HepG2 (cell line): ENCODE results near the gene RCBTB1. TPM values are rescaled to one million over a fixed set of nuclear protein-coding genes. Genes with fewer than 3 reads are reported as not detected.

Source experiments
- ARNT ChIP-seq: fragments of 450-650 bp; IDR thresholded peaks from 2 replicates; pipeline ENCODE4 v1.6.1; 2017
- FOXK1 ChIP-seq: sonication (generic); formaldehyde crosslinking; IDR thresholded peaks from 2 replicates; pipeline ENCODE4 v1.4.0; 2020; ENCODE audit warnings: low read depth, missing genetic modification reagents, borderline replicate concordance
- HOXD1 ChIP-seq: sonication (generic); formaldehyde crosslinking; IDR thresholded peaks from 2 replicates; pipeline ENCODE4 v1.5.0; 2020; ENCODE audit warnings: missing genetic modification reagents
- KDM4B ChIP-seq: sonication (generic); formaldehyde crosslinking; IDR thresholded peaks from 2 replicates; pipeline ENCODE4 v1.4.0; 2020; ENCODE audit warnings: missing genetic modification reagents
- NFKB2 ChIP-seq: sonication (generic); formaldehyde crosslinking; IDR thresholded peaks from 2 replicates; pipeline ENCODE4 v1.4.0; 2020; ENCODE audit warnings: missing genetic modification reagents, borderline replicate concordance
- NRL ChIP-seq: sonication (generic); formaldehyde crosslinking; IDR thresholded peaks from 2 replicates; pipeline ENCODE4 v1.5.0; 2020; ENCODE audit warnings: missing genetic modification reagents, mild to moderate bottlenecking, moderate library complexity, borderline replicate concordance
- PAXIP1 ChIP-seq: sonication (generic); formaldehyde crosslinking; conservative IDR thresholded peaks from 2 replicates; pipeline ENCODE4 v1.4.0; 2020; ENCODE audit warnings: mild to moderate bottlenecking, missing genetic modification reagents, moderate library complexity
- PITX1 ChIP-seq: sonication (generic); formaldehyde crosslinking; IDR thresholded peaks from 2 replicates; pipeline ENCODE4 v1.5.1; 2020; ENCODE audit warnings: mild to moderate bottlenecking, missing genetic modification reagents
- POLR2AphosphoS5 ChIP-seq: IDR thresholded peaks from 2 replicates; pipeline ENCODE4 v1.6.1; 2012; ENCODE audit warnings: low read depth, low read length
- RBM22 ChIP-seq: fragments of 200-400 bp; formaldehyde crosslinking; optimal IDR thresholded peaks from 2 replicates; pipeline ENCODE3; 2017; ENCODE audit warnings: mild to moderate bottlenecking, low read length, moderate library complexity
- RFXANK ChIP-seq: IDR thresholded peaks from 2 replicates; pipeline ENCODE4 v1.6.1; 2016
- SRF ChIP-seq: IDR thresholded peaks from 2 replicates; pipeline ENCODE4 v1.6.1; 2011; ENCODE audit warnings: mild to moderate bottlenecking, low read depth, low read length, moderate library complexity
- SRSF1 ChIP-seq: fragments of 200-400 bp; formaldehyde crosslinking; optimal IDR thresholded peaks from 2 replicates; pipeline ENCODE3; 2017; ENCODE audit warnings: mild to moderate bottlenecking, low read depth, low read length, moderate library complexity
- ZBTB44 ChIP-seq: sonication (generic); formaldehyde crosslinking; IDR thresholded peaks from 2 replicates; pipeline ENCODE4 v1.4.0; 2020; ENCODE audit warnings: missing genetic modification reagents
- ZFP91 ChIP-seq: sonication (generic); formaldehyde crosslinking; IDR thresholded peaks from 2 replicates; pipeline ENCODE4 v1.9.0; 2022; ENCODE audit warnings: missing genetic modification reagents, mild to moderate bottlenecking, borderline replicate concordance
- ZKSCAN1 ChIP-seq: fragments of 150-350 bp; IDR thresholded peaks from 2 replicates; pipeline ENCODE4 v1.6.1; 2014; ENCODE audit warnings: low read length
- ZNF354B ChIP-seq: sonication (generic); formaldehyde crosslinking; IDR thresholded peaks from 2 replicates; pipeline ENCODE4 v1.8.0; 2022; ENCODE audit warnings: mild to moderate bottlenecking, missing genetic modification reagents
- ZNF557 ChIP-seq: sonication (generic); formaldehyde crosslinking; IDR thresholded peaks from 2 replicates; pipeline ENCODE4 v1.4.0; 2020; ENCODE audit warnings: missing genetic modification reagents
- ZNF775 ChIP-seq: sonication (generic); formaldehyde crosslinking; IDR thresholded peaks from 2 replicates; pipeline ENCODE4 v1.4.0; 2020; ENCODE audit warnings: missing genetic modification reagents, mild to moderate bottlenecking, moderate library complexity, borderline replicate concordance
- polyA plus RNA-seq, 8 experiments: library from polyadenylated mRNA; depleted of rRNA in 3 of 8; stranded (reverse) in 7 of 8; unstranded in 1 of 8; fragments of >200 nt; fragmentation: Illumina TruSeq in 4 of 8; extraction: Trizol in 4 of 8; gene quantifications; 2 replicates each; pipeline versions ENCODE4 v1.2.1 to v1.2.3, GENCODE V29; 2011 to 2016; ENCODE audit warnings: low read depth in 4 of 8, missing spikeins in 1 of 8, mixed read lengths in 1 of 8; ENCODE audit not compliant: insufficient read depth in 1 of 8
- total RNA-seq, 5 experiments: library from RNA; depleted of rRNA; stranded (reverse); fragments of >200 nt; fragmentation: Illumina TruSeq; extraction: Trizol; gene quantifications; 2 replicates each; pipeline ENCODE4 v1.2.3, GENCODE V29; 2016; ENCODE audit warnings: low read depth in 1 of 5
- TF ChIP-seq, protein P1 (sequence below): sonication (generic); formaldehyde crosslinking; IDR thresholded peaks from 2 replicates; pipeline ENCODE4 v1.4.0; 2020; ENCODE audit warnings: missing genetic modification reagents

RCBTB1 gene
- total and polyA plus RNA-seq, 2 of the 13 experiments (the other 11 are each of a cell fraction or from before 2014, with no cell fraction given): 13.4 to 21.6 TPM

DNA sequence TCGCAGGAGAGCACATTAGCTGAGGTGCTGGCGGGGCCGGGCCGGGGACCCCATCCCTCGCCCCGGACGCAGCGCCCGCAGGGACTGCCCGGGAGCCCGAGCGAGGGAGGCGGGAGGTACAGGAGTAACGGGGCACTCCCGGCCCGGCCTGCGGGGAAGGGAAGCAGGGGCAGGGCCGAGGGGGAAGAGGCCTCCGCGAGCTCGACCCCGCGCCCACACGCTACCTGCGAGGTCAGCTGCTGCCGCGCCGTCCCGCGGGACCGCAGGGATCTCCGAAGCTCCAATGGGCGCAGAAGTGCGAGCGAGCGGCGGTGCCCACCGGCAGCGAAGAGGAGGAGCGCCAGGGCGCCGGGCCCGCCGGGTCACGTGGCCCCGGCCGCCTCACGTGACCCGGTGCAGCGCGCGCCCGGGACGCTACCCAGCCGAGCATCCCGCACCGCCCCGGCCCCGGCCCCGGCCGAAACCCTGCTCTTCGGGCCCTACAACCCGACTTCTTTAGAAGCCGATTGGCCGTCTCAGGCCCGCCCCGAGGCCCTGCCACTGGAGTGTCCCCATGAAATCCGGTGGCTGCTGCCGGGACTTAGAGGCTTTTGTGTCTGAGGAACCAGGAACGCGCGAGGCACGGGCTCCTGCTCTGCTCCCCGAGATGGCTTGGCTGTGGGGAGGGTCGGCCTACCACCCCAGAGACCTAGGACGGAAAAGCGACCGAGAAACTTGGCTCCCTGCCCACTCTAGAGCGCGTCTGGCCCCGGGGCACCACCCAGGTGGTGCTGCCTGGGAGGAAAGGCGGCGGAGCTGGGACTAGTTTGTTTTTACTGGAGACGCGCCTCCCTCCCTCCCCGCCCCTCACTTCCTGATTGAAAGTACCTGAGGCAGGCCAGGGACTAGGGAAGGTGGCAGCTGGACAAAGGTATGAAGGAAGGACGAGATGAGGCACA is at the start of gene RCBTB1 (continued):
- TF ChIP-seq NFKB2 (CRISPR knock-in tag) (no peak; the same call in 1 of the 2 replicates), PAXIP1 (CRISPR knock-in tag) (0 out of 2 replicates have a peak, but pooled peaks have one; percentile 18), PITX1 (CRISPR knock-in tag) (no peak), KDM4B (CRISPR knock-in tag) (no peak), SRSF1 (peak; percentile 77), RFXANK (no peak), NRL (CRISPR knock-in tag) (peak; percentile 83; the same call in 1 of the 2 replicates), FOXK1 (CRISPR knock-in tag) (no peak), ARNT (no peak), ZKSCAN1 (no peak), SRF (no peak), HOXD1 (no peak), POLR2AphosphoS5 (peak; percentile 30; the same call in 1 of the 2 replicates), ZNF775 (no peak), ZBTB44 (no peak), RBM22 (no peak), ZFP91 (CRISPR knock-in tag) (peak; percentile 83; the same call in 1 of the 2 replicates), ZNF557 (CRISPR knock-in tag) (no peak), ZNF354B (CRISPR knock-in tag) (0 out of 2 replicates have a peak, but pooled peaks have one; percentile 35)
- TF ChIP-seq, protein P1, sequence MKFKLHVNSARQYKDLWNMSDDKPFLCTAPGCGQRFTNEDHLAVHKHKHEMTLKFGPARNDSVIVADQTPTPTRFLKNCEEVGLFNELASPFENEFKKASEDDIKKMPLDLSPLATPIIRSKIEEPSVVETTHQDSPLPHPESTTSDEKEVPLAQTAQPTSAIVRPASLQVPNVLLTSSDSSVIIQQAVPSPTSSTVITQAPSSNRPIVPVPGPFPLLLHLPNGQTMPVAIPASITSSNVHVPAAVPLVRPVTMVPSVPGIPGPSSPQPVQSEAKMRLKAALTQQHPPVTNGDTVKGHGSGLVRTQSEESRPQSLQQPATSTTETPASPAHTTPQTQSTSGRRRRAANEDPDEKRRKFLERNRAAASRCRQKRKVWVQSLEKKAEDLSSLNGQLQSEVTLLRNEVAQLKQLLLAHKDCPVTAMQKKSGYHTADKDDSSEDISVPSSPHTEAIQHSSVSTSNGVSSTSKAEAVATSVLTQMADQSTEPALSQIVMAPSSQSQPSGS: 0 out of 2 replicates have a peak, but pooled peaks have one; percentile 41
